KMS-11 (cell line): ENCODE data around the gene CEP128.

Experiments
- H2AFZ ChIP-seq: fragments of 200-600 bp; sonication (generic); 2 replicates; pipeline ENCODE4 v1.6.1; 2016; ENCODE audit warnings: antibody characterized with exemption, mixed run types, low read depth
- H3K27ac ChIP-seq: fragments of 200-600 bp; sonication (generic); 2 replicates; pipeline ENCODE4 v1.6.1; 2016; ENCODE audit warnings: mild to moderate bottlenecking, mixed run types
- H3K27me3 ChIP-seq: fragments of 200-600 bp; sonication (generic); 2 replicates; pipeline ENCODE4 v1.6.1; 2017; ENCODE audit warnings: mild to moderate bottlenecking, low read depth, mixed run types, moderate library complexity; ENCODE audit not compliant: insufficient read depth
- H3K36me3 ChIP-seq: fragments of 200-600 bp; sonication (generic); 2 replicates; pipeline ENCODE4 v1.6.1; 2017; ENCODE audit warnings: mild to moderate bottlenecking, mixed run types; ENCODE audit not compliant: insufficient read depth
- H3K4me1 ChIP-seq: fragments of 200-600 bp; sonication (generic); 2 replicates; pipeline ENCODE4 v1.6.1; 2016; ENCODE audit warnings: mild to moderate bottlenecking, low read depth, mixed run types; ENCODE audit not compliant: poor library complexity, severe bottlenecking
- H3K4me2 ChIP-seq: fragments of 200-600 bp; sonication (generic); 2 replicates; pipeline ENCODE4 v1.7.0; 2016; ENCODE audit warnings: mild to moderate bottlenecking, mixed run types
- H3K4me3 ChIP-seq: fragments of 200-600 bp; sonication (generic); IDR thresholded peaks from 2 replicates; pipeline ENCODE4 v1.6.1; 2017; ENCODE audit warnings: low read depth, low read length, mixed read lengths; ENCODE audit not compliant: insufficient read depth
- H3K79me2 ChIP-seq: fragments of 200-600 bp; sonication (generic); 2 replicates; pipeline ENCODE4 v1.6.1; 2016; ENCODE audit warnings: low read depth, mixed run types; ENCODE audit not compliant: insufficient read depth
- H3K9ac ChIP-seq: fragments of 200-600 bp; sonication (generic); 2 replicates; pipeline ENCODE4 v1.6.1; 2016; ENCODE audit warnings: mild to moderate bottlenecking, mixed run types
- H4K20me1 ChIP-seq: fragments of 200-600 bp; sonication (generic); 2 replicates; pipeline ENCODE4 v1.6.1; 2016; ENCODE audit warnings: mild to moderate bottlenecking, mixed run types; ENCODE audit not compliant: insufficient read depth
- TF ChIP-seq, protein P1 (sequence below): fragments of 200-600 bp; sonication (generic); conservative IDR thresholded peaks from 2 replicates; pipeline ENCODE4 v1.6.1; 2017; ENCODE audit warnings: low read depth, mild to moderate bottlenecking, antibody characterized with exemption, low read length, moderate library complexity, mixed read lengths

Gene CEP128

DNA sequence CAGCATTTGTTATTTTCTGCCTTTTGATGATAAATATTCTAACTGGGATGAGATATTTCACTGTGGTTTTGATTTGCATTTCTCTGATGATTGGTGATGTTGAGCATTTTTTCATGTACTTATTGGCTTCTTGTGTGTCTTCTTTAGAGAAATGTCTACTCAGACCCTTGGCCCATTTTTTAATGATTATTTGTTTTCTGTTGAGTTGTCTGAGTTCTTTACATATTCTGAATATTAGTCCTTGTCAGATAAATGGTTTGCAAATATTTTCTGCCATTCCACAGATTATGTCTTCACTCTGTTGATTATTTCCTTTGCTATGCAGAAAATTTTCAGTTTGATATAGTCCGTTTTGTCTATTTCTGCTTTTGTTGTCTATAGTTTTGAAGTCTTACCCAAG, 317.0 kb downstream of the CEP128 start:
- TF ChIP-seq, protein P1, sequence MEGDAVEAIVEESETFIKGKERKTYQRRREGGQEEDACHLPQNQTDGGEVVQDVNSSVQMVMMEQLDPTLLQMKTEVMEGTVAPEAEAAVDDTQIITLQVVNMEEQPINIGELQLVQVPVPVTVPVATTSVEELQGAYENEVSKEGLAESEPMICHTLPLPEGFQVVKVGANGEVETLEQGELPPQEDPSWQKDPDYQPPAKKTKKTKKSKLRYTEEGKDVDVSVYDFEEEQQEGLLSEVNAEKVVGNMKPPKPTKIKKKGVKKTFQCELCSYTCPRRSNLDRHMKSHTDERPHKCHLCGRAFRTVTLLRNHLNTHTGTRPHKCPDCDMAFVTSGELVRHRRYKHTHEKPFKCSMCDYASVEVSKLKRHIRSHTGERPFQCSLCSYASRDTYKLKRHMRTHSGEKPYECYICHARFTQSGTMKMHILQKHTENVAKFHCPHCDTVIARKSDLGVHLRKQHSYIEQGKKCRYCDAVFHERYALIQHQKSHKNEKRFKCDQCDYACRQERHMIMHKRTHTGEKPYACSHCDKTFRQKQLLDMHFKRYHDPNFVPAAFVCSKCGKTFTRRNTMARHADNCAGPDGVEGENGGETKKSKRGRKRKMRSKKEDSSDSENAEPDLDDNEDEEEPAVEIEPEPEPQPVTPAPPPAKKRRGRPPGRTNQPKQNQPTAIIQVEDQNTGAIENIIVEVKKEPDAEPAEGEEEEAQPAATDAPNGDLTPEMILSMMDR, result no peak
- H3K4me1 ChIP-seq, result no peaks in the 10 kb centered on the region

DNA sequence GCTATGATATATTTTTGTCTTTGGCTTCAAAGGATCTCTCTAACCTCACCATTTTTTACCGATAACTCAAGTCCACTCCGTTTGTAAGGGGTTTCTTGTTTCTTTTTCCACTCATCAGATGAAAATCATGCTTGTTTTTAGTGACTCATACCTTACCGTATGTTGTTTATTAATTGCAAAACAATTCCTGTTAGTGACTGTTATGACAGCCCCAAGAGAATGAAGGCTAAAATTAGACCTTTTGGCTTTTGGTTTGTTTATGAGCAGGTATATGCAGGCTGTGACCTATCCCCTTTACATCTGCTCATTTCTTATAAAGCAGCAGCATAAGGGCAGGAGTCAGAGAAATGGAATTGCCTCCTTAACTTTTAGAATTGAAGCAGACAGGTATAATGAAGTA, 319.8 kb downstream of the CEP128 start:
- H3K79me2 ChIP-seq, result no peaks in the 10 kb centered on the region
- no peaks in the 10 kb centered on the region for H3K36me3 ChIP-seq
- TF ChIP-seq, protein P1, result no peak
- no peaks in the 10 kb centered on the region for H3K27me3 ChIP-seq
- no peak overlapping the region for H3K4me3 ChIP-seq
- H3K4me2 ChIP-seq, result no peak overlapping the region
- H4K20me1 ChIP-seq, result no peaks in the 10 kb centered on the region
- no peak overlapping the region for H3K9ac ChIP-seq
- no peak overlapping the region for H2AFZ ChIP-seq
- H3K27ac ChIP-seq, result no peak overlapping the region
- peaks cover 4% of the 10 kb centered on the region for H3K4me1 ChIP-seq

More for the DNA sequence above, 317.0 kb downstream of the CEP128 start:
- no peaks in the 10 kb centered on the region for H4K20me1 ChIP-seq
- H3K27ac ChIP-seq, result no peak overlapping the region
- H3K27me3 ChIP-seq, result no peaks in the 10 kb centered on the region
- no peaks in the 10 kb centered on the region for H3K79me2 ChIP-seq
- no peak overlapping the region for H3K9ac ChIP-seq
- no peaks in the 10 kb centered on the region for H3K36me3 ChIP-seq
- H2AFZ ChIP-seq, result no peak overlapping the region
- H3K4me3 ChIP-seq, result no peak overlapping the region
- H3K4me2 ChIP-seq, result no peak overlapping the region

DNA sequence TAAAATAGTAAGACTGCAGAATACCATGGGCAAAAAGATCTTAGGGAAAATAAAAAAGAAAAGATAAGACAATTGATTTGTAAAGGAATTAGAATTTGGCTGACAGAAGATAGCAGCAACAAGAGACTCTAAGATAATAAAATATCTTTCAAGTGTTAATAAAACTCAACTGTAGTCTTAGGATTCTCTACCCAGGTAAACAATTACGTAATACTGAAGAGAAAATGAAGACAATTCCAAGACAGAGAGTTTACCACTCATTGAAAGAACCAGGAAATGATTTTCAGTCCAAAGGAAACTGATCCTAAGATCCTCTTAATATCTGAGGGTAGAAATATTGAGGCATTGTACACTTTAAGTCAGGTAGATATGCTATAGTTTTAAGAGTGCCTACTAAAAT, 321.1 kb downstream of the CEP128 start:
- Histone ChIP-seq H3K4me3 (no peak overlapping the region), H3K4me1 (peaks cover 16% of the 10 kb centered on the region), H4K20me1 (no peaks in the 10 kb centered on the region), H3K27ac (no peak overlapping the region), H3K79me2 (no peaks in the 10 kb centered on the region), H3K4me2 (no peak overlapping the region), H3K9ac (no peak overlapping the region), H3K36me3 (no peaks in the 10 kb centered on the region), H3K27me3 (no peaks in the 10 kb centered on the region), H2AFZ (no peak overlapping the region)
- TF ChIP-seq, protein P1, result no peak

DNA sequence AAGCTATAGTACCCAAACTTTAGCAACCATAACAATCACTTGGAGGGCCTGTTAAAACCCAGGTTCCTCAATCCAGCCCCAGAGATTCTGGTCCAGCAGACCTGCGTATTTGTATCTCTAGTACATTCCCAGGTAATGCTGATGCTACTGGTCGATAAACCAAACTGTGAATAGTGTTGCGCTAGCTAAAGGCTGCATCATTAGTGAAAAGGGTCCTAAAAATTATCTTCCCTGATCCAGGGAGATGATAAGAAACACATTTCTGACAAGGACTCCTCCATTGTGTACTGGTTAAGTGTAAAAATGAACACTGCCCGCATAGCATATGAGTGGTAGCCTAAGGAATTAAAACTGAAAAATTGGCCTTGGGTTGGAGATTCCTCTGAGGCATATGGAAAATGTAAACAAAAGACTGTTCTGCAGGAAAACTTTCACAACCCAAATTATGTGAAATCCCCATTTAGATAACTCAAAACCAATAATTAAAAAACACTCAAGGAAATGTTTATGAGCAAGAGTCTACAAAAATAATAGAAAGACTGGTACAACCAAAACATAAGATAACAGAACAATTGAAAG, 322.7 kb downstream of the CEP128 start:
- no peaks in the 10 kb centered on the region for H4K20me1 ChIP-seq
- no peaks in the 10 kb centered on the region for H3K36me3 ChIP-seq
- no peak overlapping the region for H3K4me3 ChIP-seq
- peaks cover 26% of the 10 kb centered on the region for H3K4me1 ChIP-seq
- no peaks in the 10 kb centered on the region for H3K79me2 ChIP-seq
- H2AFZ ChIP-seq, result no peak overlapping the region
- H3K9ac ChIP-seq, result no peak overlapping the region
- TF ChIP-seq, protein P1, result no peak
- H3K27me3 ChIP-seq, result no peaks in the 10 kb centered on the region
- H3K27ac ChIP-seq, result no peak overlapping the region
- no peak overlapping the region for H3K4me2 ChIP-seq
